GM23248 (cell line): ENCODE data around the gene SLC16A3. TPM values are rescaled to one million over a fixed set of nuclear protein-coding genes. Genes with fewer than 3 reads are reported as not detected.

Source experiments
- DNase-seq: peaks from one replicate; pipeline ENCODE4 v3.0.0-alpha.2; 2015
- H2AFZ ChIP-seq: fragments of 200-600 bp; sonication (generic); 2 replicates; pipeline ENCODE4 v1.6.1; 2016; ENCODE audit warnings: antibody characterized with exemption
- H3F3A ChIP-seq: fragments of 200-600 bp; sonication (generic); 2 replicates; pipeline ENCODE4 v1.6.1; 2016; ENCODE audit warnings: mild to moderate bottlenecking, antibody characterized with exemption, mixed run types; ENCODE audit not compliant: insufficient read depth
- H3K27ac ChIP-seq: fragments of 200-600 bp; sonication (generic); 2 replicates; pipeline ENCODE4 v1.5.1; 2016; ENCODE audit warnings: mild to moderate bottlenecking
- H3K27me3 ChIP-seq: fragments of 200-600 bp; sonication (generic); replicated peaks from 2 replicates; pipeline ENCODE4 v1.6.1; 2016; ENCODE audit warnings: mild to moderate bottlenecking; ENCODE audit not compliant: insufficient read depth
- H3K36me3 ChIP-seq: fragments of 200-600 bp; sonication (generic); 2 replicates; pipeline ENCODE4 v1.6.1; 2016; ENCODE audit warnings: low read depth, mild to moderate bottlenecking
- H3K4me1 ChIP-seq: fragments of 200-600 bp; sonication (generic); 2 replicates; pipeline ENCODE4 v1.6.1; 2016; ENCODE audit warnings: mild to moderate bottlenecking; ENCODE audit not compliant: insufficient read depth
- H3K4me2 ChIP-seq: fragments of 200-600 bp; sonication (generic); one replicate; pipeline ENCODE4 v1.6.1; 2016; ENCODE audit warnings: mild to moderate bottlenecking; ENCODE audit not compliant: unreplicated experiment
- H3K4me3 ChIP-seq: fragments of 200-600 bp; sonication (generic); 2 replicates; pipeline ENCODE4 v1.5.1; 2016; ENCODE audit warnings: mild to moderate bottlenecking
- H3K79me2 ChIP-seq: fragments of 200-600 bp; sonication (generic); 2 replicates; pipeline ENCODE4 v1.6.1; 2016; ENCODE audit warnings: mild to moderate bottlenecking; ENCODE audit not compliant: insufficient read depth
- H3K9ac ChIP-seq: fragments of 200-600 bp; sonication (generic); 2 replicates; pipeline ENCODE4 v1.6.1; 2016; ENCODE audit warnings: mild to moderate bottlenecking
- H3K9me2 ChIP-seq: fragments of 200-600 bp; sonication (generic); 2 replicates; pipeline ENCODE4 v1.6.1; 2016; ENCODE audit warnings: mixed run types, mild to moderate bottlenecking, moderate library complexity; ENCODE audit not compliant: insufficient read depth
- H3K9me3 ChIP-seq: fragments of 200-600 bp; sonication (generic); one replicate; pipeline ENCODE4 v1.6.1; 2017; ENCODE audit warnings: low read depth
- H4K20me1 ChIP-seq: fragments of 200-600 bp; sonication (generic); 2 replicates; pipeline ENCODE4 v1.6.0; 2016; ENCODE audit not compliant: insufficient read depth
- EZH2 ChIP-seq: fragments of 200-600 bp; sonication (generic); IDR thresholded peaks from 2 replicates; pipeline ENCODE4 v1.6.1; 2018; ENCODE audit warnings: antibody characterized with exemption, mild to moderate bottlenecking; ENCODE audit not compliant: insufficient read depth, poor library complexity, severe bottlenecking
- EZH2phosphoT487 ChIP-seq: fragments of 200-600 bp; sonication (generic); IDR thresholded peaks from 2 replicates; pipeline ENCODE4 v1.6.1; 2018; ENCODE audit warnings: antibody characterized with exemption, moderate library complexity, mild to moderate bottlenecking, low read depth; ENCODE audit not compliant: insufficient read depth
- WGBS, 2 experiments: methylation state at CpG; one replicate each; pipeline ENCODE4 v1.1.6; 2015 to 2017; ENCODE audit warnings: low lambda C conversion rate in 2 of 2, low coverage in 1 of 2; ENCODE audit errors: missing lambda C conversion rate in 2 of 2; 5-methylcytosine and 5-hydroxymethylcytosine counted together
- in situ Hi-C: fragments of 300-500 bp; cut with MboI; formaldehyde crosslinking; loops from 2 replicates; pipeline ENCODE4 v1.15.0; 2020
- polyA plus RNA-seq: library from polyadenylated mRNA; unstranded; fragments of >200 nt; fragmentation: Nextera tagmentation; extraction: Ambion mirVana; gene quantifications from 2 replicates; pipeline ENCODE4 v1.2.1, GENCODE V29; 2016
- total RNA-seq: library from RNA; depleted of rRNA; stranded (reverse); fragments of >200 nt; shearing (Covaris generic); gene quantifications from 2 replicates; pipeline ENCODE4 v1.2.3, GENCODE V29; 2014

Gene SLC16A3
- total and polyA plus RNA-seq, 2 experiments from 2014 or later: 95.5 to 550 TPM

DNA sequence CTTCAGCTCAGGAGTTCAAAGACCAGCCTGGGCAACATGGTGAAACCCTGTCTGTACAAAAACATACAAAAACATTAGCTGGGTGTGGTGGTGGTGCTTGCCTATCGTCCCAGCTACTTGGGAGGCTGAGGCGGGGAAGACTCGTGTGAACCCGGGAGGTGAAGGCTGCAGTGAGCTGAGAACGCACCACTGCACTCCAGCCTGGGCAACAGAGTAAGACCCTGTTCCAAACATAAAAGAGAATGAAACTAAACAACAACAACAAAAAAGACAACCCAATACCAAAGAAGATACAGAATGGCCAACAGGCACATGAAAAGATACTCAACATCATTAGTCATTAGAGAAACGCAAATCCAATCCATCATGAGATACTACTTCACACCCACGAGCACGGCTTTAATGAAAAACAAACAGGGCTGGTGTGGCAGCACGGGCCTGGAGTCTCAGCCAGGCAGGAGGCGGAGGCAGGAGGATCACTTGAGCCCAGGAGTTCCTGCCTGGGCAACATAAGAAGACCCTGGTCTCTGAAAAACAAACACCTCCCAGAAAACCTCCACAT is 7.4 kb upstream of the SLC16A3 start:
- H3K27me3 ChIP-seq: no peaks in the 10 kb centered on the region
- H3K4me1 ChIP-seq: peaks cover 15% of the 10 kb centered on the region
- no peaks in the 10 kb centered on the region for H3K9me2 ChIP-seq
- H2AFZ ChIP-seq: no peak overlapping the region
- no peak overlapping the region for H3K27ac ChIP-seq
- TF ChIP-seq EZH2phosphoT487: no peak
- TF ChIP-seq EZH2: no peak
- no peaks in the 10 kb centered on the region for H4K20me1 ChIP-seq
- no peaks in the 10 kb centered on the region for H3K9me3 ChIP-seq
- no peak overlapping the region for H3K9ac ChIP-seq
- 69 to 71% methylated on average over 10 of the region's 10 CpGs for WGBS, 2 experiments
- in situ Hi-C loops: no loop called here
- H3F3A ChIP-seq: no peaks in the 10 kb centered on the region
- H3K79me2 ChIP-seq: peaks cover 3% of the 10 kb centered on the region; the same call in 1 of the 2 replicates
- no peak overlapping the region for H3K4me2 ChIP-seq
- H3K4me3 ChIP-seq: no peak overlapping the region
- no peaks in the 10 kb centered on the region for H3K36me3 ChIP-seq
- no peak for DNase-seq

GRCh38 chr17:82222816-82223215 is 6.0 kb upstream of the SLC16A3 start:
- H2AFZ ChIP-seq: no peak overlapping the region
- in situ Hi-C loops: no loop called here
- DNase-seq: no peak

GRCh38 chr17:82223517-82223916 is 5.3 kb upstream of the SLC16A3 start:
- WGBS, 2 experiments: 59 to 62% methylated on average over 5 of the region's 5 CpGs
- no peak overlapping the region for H2AFZ ChIP-seq
- H3F3A ChIP-seq: no peaks in the 10 kb centered on the region
- H3K9ac ChIP-seq: no peak overlapping the region
- no peaks in the 10 kb centered on the region for H3K36me3 ChIP-seq
- H3K9me2 ChIP-seq: no peaks in the 10 kb centered on the region
- no peaks in the 10 kb centered on the region for H3K4me1 ChIP-seq
- in situ Hi-C loops: no loop called here
- no peak overlapping the region for H3K27ac ChIP-seq
- H3K4me3 ChIP-seq: no peak overlapping the region
- TF ChIP-seq EZH2phosphoT487: no peak
- no peak for TF ChIP-seq EZH2
- H4K20me1 ChIP-seq: no peaks in the 10 kb centered on the region
- H3K79me2 ChIP-seq: no peaks in the 10 kb centered on the region
- DNase-seq: no peak
- H3K9me3 ChIP-seq: no peaks in the 10 kb centered on the region
- no peaks in the 10 kb centered on the region for H3K27me3 ChIP-seq
- no peak overlapping the region for H3K4me2 ChIP-seq

More at GRCh38 chr17:82222816-82223215, 6.0 kb upstream of the SLC16A3 start:
- 65 to 66% methylated on average over 10 of the region's 10 CpGs for WGBS, 2 experiments
- H3K4me3 ChIP-seq: no peak overlapping the region
- H3K4me2 ChIP-seq: no peak overlapping the region
- no peak overlapping the region for H3K27ac ChIP-seq
- no peaks in the 10 kb centered on the region for H3K36me3 ChIP-seq
- H3K79me2 ChIP-seq: peaks cover 2% of the 10 kb centered on the region; the same call in 1 of the 2 replicates
- H3K9me3 ChIP-seq: no peaks in the 10 kb centered on the region
- no peaks in the 10 kb centered on the region for H4K20me1 ChIP-seq
- no peak overlapping the region for H3K9ac ChIP-seq
- TF ChIP-seq EZH2phosphoT487: no peak
- no peak for TF ChIP-seq EZH2
- H3F3A ChIP-seq: no peaks in the 10 kb centered on the region
- no peaks in the 10 kb centered on the region for H3K9me2 ChIP-seq
- no peaks in the 10 kb centered on the region for H3K27me3 ChIP-seq
- peaks cover 2% of the 10 kb centered on the region for H3K4me1 ChIP-seq

GRCh38 chr17:82224666-82225065 is 4.2 kb upstream of the SLC16A3 start:
- in situ Hi-C loops: no loop called here
- H3K27ac ChIP-seq: no peak overlapping the region
- H3K4me1 ChIP-seq: no peaks in the 10 kb centered on the region
- no peak for DNase-seq
- H3K9ac ChIP-seq: no peak overlapping the region
- no peaks in the 10 kb centered on the region for H4K20me1 ChIP-seq
- H3F3A ChIP-seq: no peaks in the 10 kb centered on the region
- H3K79me2 ChIP-seq: peaks cover 8% of the 10 kb centered on the region
- no peaks in the 10 kb centered on the region for H3K9me3 ChIP-seq
- 75 to 77% methylated on average over 8 of the region's 8 CpGs for WGBS, 2 experiments
- TF ChIP-seq EZH2phosphoT487 (no peak), EZH2 (no peak)
- H3K27me3 ChIP-seq: no peaks in the 10 kb centered on the region
- no peak overlapping the region for H2AFZ ChIP-seq
- no peaks in the 10 kb centered on the region for H3K36me3 ChIP-seq
- H3K4me3 ChIP-seq: no peak overlapping the region
- no peak overlapping the region for H3K4me2 ChIP-seq
- H3K9me2 ChIP-seq: no peaks in the 10 kb centered on the region
